ENCODE data around the gene RBP5. TPM values are rescaled to one million over a fixed set of nuclear protein-coding genes. Genes with fewer than 3 reads are reported as not detected.

Gene RBP5
- total and polyA plus RNA-seq, 4 experiments from 2014 or later, result 1.2 to 1.3 TPM; not detected in 2

DNA sequence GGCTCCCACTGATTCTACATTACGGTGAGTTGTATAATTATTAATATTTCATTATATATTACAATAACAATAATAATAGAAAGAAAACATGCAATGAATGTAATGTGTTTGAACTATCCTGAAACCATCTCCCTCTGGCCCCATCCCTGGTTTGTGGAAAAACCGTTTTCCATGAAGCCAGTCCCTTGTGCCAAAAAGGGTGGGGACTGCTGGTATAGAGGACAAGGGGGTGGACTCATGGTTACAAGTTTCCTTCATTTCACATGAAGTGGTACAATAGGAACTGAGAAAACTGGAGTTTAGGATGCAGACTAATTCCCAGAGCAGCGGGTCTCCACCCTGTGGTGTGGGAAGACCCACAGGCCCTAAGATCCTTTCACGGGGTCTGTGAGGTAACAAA lies 16.6 kb downstream of the RBP5 start:
- Mint-ChIP-seq H3K4me1 (peaks cover 9 to 32% (median 26%) of the 10 kb centered on the region in 4 donors), H3K9me3 (no peaks in the 10 kb centered on the region), H3K4me3 (no peak overlapping the region), H3K27ac (no peak overlapping the region), H3K27me3 (no peaks in the 10 kb centered on the region), H3K36me3 (peaks cover 13 to 28% of the 10 kb centered on the region in 2 donors)
- no peaks in the 10 kb centered on the region for H3K36me3 ChIP-seq (ENCODE audit: insufficient read depth, low read length)
- H3K9me3 ChIP-seq (ENCODE audit: control insufficient read depth in 1 of 2, low read length in 2 of 2), result no peaks in the 10 kb centered on the region
- peaks cover 16% of the 10 kb centered on the region for H3K4me1 ChIP-seq (ENCODE audit: insufficient read depth, low read length)
- no peak overlapping the region for H3K27ac ChIP-seq (ENCODE audit: low read depth, low read length)
- POLR2A ChIA-PET (ENCODE audit: partially characterized antibody), result interaction anchor here (2.1 to 4.0 kb wide), 3 partner anchors 165 to 260 kb away, joined by 6 to 26 read pairs (median 8); partner anchors contain the start of genes C12orf57, CDCA3, RNU7-1 and USP5
- intact Hi-C loops (cut with micrococcal nuclease), result no loop called here
- CTCF ChIA-PET (ENCODE audit: partially characterized antibody), result interaction anchor here (1.1 to 8.3 kb wide), 17 partner anchors 9 to 547 kb away, joined by 3 to 130 read pairs (median 6); partner anchors contain the start of genes C12orf57, CDCA3, LPCAT3 and RBP5
- no peak for DNase-seq
- H3K4me3 ChIP-seq (ENCODE audit: low read length in 2 of 2), result no peak overlapping the region
- H3K27me3 ChIP-seq (ENCODE audit: insufficient read depth, low read length), result no peaks in the 10 kb centered on the region

DNA sequence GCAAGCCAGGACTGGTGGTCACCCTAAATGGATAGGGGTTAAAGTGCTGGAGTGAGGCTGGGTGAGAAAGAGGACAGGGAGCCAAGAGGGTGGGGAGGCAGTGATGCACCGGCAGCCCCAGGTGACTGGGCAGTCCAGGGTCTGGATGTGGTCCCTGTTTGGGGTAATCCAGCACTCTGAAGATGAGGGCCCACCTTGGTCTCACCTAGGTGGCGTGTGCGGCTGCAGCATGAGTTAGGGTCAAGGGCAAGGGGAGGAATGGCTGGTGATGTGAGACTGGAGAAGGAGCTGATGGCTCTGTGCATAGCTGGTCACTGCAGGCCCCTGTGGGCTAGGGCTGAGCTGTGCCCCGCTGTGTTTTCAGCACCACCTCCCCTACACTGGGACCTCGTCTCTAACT lies 18.0 kb downstream of the RBP5 start:
- Histone ChIP-seq H3K4me3 (ENCODE audit: low read length in 2 of 2) (no peak overlapping the region), H3K36me3 (ENCODE audit: insufficient read depth, low read length) (no peaks in the 10 kb centered on the region), H3K9me3 (ENCODE audit: control insufficient read depth in 1 of 2, low read length in 2 of 2) (no peaks in the 10 kb centered on the region), H3K4me1 (ENCODE audit: insufficient read depth, low read length) (peaks cover 27% of the 10 kb centered on the region), H3K27me3 (ENCODE audit: insufficient read depth, low read length) (no peaks in the 10 kb centered on the region), H3K27ac (ENCODE audit: low read depth, low read length) (no peak overlapping the region)
- intact Hi-C loops (cut with micrococcal nuclease), result no loop called here
- CTCF ChIA-PET (ENCODE audit: partially characterized antibody), result interaction anchor here (0.9 to 8.3 kb wide), 14 partner anchors 8 to 260 kb away, joined by 3 to 130 read pairs (median 10); partner anchors contain the start of genes C12orf57, CDCA3, LPCAT3 and PHB2
- Mint-ChIP-seq H3K9me3 (peaks cover 0 to 10% (median 7%) of the 10 kb centered on the region in 8 donors), H3K27ac (peak overlapping the region in 3 of 7 donors; percentile 57 to 73 (median 68)), H3K36me3 (peaks cover 16 to 34% of the 10 kb centered on the region in 2 donors), H3K4me1 (peaks cover 18 to 46% (median 36%) of the 10 kb centered on the region in 4 donors), H3K27me3 (no peaks in the 10 kb centered on the region), H3K4me3 (peak overlapping the region in 1 of 8 donors; percentile 25)
- POLR2A ChIA-PET (ENCODE audit: partially characterized antibody), result interaction anchor here (1.5 to 4.4 kb wide), 3 partner anchors 92 to 174 kb away, joined by 7 to 26 read pairs (median 20); partner anchors contain the start of genes C12orf57, LPCAT3 and RNU7-1
- no peak for DNase-seq

DNA sequence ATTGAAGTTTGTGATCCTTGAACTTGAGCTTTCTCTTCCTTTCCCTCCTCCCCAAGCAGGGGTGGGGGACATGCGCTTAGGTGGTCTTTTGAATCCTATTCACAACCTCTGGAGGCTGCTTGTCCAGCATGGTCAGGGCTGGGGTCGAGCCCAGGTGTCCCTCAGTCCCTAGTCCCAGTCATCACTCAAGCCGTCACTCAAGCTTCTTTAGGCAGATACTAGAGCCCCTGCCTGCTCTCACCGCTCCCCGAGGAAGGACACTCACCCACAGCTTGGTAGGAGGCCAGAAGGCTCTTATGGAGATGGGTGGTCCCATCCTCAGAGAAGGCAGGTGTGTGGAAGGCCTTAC lies 19.1 kb downstream of the RBP5 start:
- Histone ChIP-seq H3K36me3 (ENCODE audit: insufficient read depth, low read length) (no peaks in the 10 kb centered on the region), H3K27me3 (ENCODE audit: insufficient read depth, low read length) (no peaks in the 10 kb centered on the region), H3K4me3 (ENCODE audit: low read length in 2 of 2) (peak overlapping the region in 1 of 2 donors; percentile 94), H3K4me1 (ENCODE audit: insufficient read depth, low read length) (peaks cover 33% of the 10 kb centered on the region), H3K9me3 (ENCODE audit: control insufficient read depth in 1 of 2, low read length in 2 of 2) (no peaks in the 10 kb centered on the region), H3K27ac (ENCODE audit: low read depth, low read length) (peak overlapping the region; percentile 74)
- H3K27ac Mint-ChIP-seq, result peak overlapping the region; percentile 79 to 97 (median 87)
- ChIA-PET POLR2A (ENCODE audit: partially characterized antibody) (interaction anchor here (1.0 to 4.4 kb wide), 11 partner anchors 13 to 357 kb away, joined by 3 to 62 read pairs (median 13); partner anchors contain the start of genes C12orf57, ENO2, LPCAT3 and MLF2), CTCF (ENCODE audit: partially characterized antibody) (interaction anchor here (0.6 to 8.3 kb wide), 25 partner anchors 10 to 267 kb away, joined by 3 to 130 read pairs (median 4); partner anchors contain the start of genes C12orf57, C1R, LPCAT3 and PHB2)
- intact Hi-C loops (cut with micrococcal nuclease), result loop anchor here (1.0 to 2.0 kb wide), 3 partner anchors 21 to 165 kb away; partner anchors contain the start of genes C12orf57, CLSTN3 and LPCAT3
- no peak for DNase-seq
- H3K27me3 Mint-ChIP-seq, result no peaks in the 10 kb centered on the region
- peaks cover 0 to 12% (median 10%) of the 10 kb centered on the region in 8 donors for H3K9me3 Mint-ChIP-seq
- peaks cover 20 to 51% (median 39%) of the 10 kb centered on the region in 4 donors for H3K4me1 Mint-ChIP-seq
- H3K36me3 Mint-ChIP-seq, result peaks cover 16 to 31% of the 10 kb centered on the region in 2 donors
- peak overlapping the region; percentile 85 to 96 (median 91) for H3K4me3 Mint-ChIP-seq

DNA sequence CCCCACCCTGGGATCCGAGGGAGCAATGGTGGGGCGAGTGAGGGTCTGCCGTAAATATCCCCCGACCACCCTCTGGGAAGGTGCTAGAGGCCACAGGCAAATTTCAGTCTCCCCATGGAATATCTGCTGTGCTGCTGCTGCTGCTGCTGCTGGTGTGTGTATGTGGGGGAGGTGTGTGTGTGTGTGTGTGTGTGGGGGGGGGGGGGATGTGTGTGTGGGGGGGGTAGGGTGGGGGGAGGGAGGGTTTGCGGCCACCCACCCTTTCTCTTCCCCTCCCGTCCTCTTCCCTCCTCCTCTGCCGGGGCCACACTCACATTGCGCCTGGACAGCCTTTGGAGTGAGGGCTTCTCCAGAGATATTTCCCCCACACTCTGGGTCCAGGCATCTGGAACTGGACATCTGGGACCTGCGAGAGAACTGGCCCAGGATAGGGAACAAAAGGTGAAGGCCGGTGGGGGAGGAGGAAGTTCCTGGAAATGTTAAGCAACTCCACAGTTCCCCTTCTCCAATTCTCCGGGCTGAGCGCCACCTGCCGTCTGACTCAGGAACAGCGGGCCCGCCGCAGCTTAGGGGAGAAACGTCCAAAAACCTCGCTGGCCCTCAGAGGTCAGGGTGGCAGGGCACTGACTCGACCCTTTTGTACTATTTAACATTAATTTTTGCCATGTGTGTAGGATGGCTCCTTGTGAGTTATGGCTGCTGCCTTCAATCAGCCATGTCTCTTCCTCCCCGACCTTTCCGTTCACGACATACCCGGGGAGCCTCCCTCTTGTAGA lies 19.7 kb downstream of the RBP5 start, which contains the start of gene C1RL:
Gene C1RL (minus strand): TSS at position 419 of the 776 bp plus-strand sequence. CDS start 34 bp downstream, at position 385.
- Mint-ChIP-seq H3K4me1 (peaks cover 22 to 53% (median 40%) of the 10 kb centered on the region in 4 donors), H3K27me3 (no peaks in the 10 kb centered on the region), H3K9me3 (peaks cover 0 to 12% (median 10%) of the 10 kb centered on the region in 8 donors), H3K36me3 (peaks cover 17 to 35% of the 10 kb centered on the region in 2 donors), H3K27ac (peak within 1 kb of the TSS; percentile 91 to 97 (median 95)), H3K4me3 (peak within 1 kb of the TSS; percentile 93 to 96 (median 94))
- Histone ChIP-seq H3K9me3 (ENCODE audit: control insufficient read depth in 1 of 2, low read length in 2 of 2) (no peaks in the 10 kb centered on the region), H3K4me1 (ENCODE audit: insufficient read depth, low read length) (peaks cover 38% of the 10 kb centered on the region), H3K27ac (ENCODE audit: low read depth, low read length) (peak within 1 kb of the TSS; percentile 74), H3K36me3 (ENCODE audit: insufficient read depth, low read length) (no peaks in the 10 kb centered on the region), H3K27me3 (ENCODE audit: insufficient read depth, low read length) (no peaks in the 10 kb centered on the region), H3K4me3 (ENCODE audit: low read length in 2 of 2) (peak within 1 kb of the TSS; percentile 54 to 94)
- intact Hi-C loops (cut with micrococcal nuclease), result loop anchor here (1.0 to 2.0 kb wide), 6 partner anchors 22 to 237 kb away; partner anchors contain the start of genes C12orf57, CLSTN3, EMG1 and LPCAT3
- CTCF ChIA-PET (ENCODE audit: partially characterized antibody), result interaction anchor here (0.6 to 8.3 kb wide), 41 partner anchors 10 to 267 kb away, joined by 3 to 130 read pairs (median 4); partner anchors contain the start of genes C12orf57, C1R, LPCAT3 and PEX5
- peak; percentile 63 to 73 (median 69) for DNase-seq
- POLR2A ChIA-PET (ENCODE audit: partially characterized antibody), result interaction anchor here (0.9 to 4.4 kb wide), 31 partner anchors 13 to 420 kb away, joined by 3 to 62 read pairs (median 8); partner anchors contain the start of genes ATN1, C12orf57, C1R and ENO2

DNA sequence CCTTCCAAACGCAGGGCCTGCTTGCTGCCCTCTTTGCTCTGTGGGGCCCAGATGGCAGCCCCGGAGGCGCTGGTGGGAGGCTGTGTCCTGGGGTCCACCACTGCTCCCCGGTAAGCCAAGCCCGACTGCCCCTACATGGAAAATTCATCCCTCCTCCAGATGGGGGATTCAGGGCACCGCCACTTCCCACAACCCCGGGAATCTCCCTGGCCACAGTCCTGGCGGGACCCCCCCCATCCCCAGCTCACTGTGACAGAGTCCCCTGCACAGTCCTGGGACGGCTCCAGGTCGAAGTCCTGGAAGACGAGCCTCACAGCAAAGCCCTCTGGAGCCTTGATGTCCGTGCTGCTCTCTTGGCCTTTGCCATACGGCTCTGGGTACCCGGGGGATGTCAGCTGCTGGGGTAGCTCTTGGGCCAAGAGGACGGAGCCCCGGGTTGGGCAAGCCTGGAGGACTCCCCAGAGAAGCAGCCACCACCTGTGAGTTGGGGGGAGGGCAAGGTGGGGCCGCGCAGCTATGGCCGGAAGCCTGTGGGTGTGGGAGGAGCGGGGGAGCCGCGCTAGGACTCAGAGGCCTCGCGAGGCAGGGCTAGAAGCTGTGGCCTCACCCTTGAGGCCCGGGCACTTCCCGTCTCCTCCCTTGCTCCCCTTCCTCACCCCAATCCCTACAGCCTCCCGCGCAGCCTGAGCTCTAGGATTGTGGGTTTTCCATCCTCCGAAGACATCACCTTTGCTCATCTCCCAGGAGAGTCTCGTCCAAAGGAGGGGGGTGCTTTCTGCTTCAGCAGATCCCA lies 20.5 kb downstream of the RBP5 start:
- no peaks in the 10 kb centered on the region for H3K9me3 ChIP-seq (ENCODE audit: control insufficient read depth in 1 of 2, low read length in 2 of 2)
- Mint-ChIP-seq H3K4me3 (peak overlapping the region; percentile 93 to 96 (median 94)), H3K27me3 (no peaks in the 10 kb centered on the region), H3K36me3 (peaks cover 25 to 40% of the 10 kb centered on the region in 2 donors), H3K27ac (peak overlapping the region; percentile 91 to 97 (median 95)), H3K4me1 (peaks cover 26 to 57% (median 43%) of the 10 kb centered on the region in 4 donors), H3K9me3 (peaks cover 0 to 12% (median 10%) of the 10 kb centered on the region in 8 donors)
- peaks cover 39% of the 10 kb centered on the region for H3K4me1 ChIP-seq (ENCODE audit: insufficient read depth, low read length)
- intact Hi-C loops (cut with micrococcal nuclease), result loop anchor here (1.0 to 2.0 kb wide), 5 partner anchors 23 to 236 kb away; partner anchors contain the start of genes CLSTN3, EMG1, LPCAT3 and PHB2
- peak overlapping the region; percentile 54 to 94 for H3K4me3 ChIP-seq (ENCODE audit: low read length in 2 of 2)
- H3K27ac ChIP-seq (ENCODE audit: low read depth, low read length), result peak overlapping the region; percentile 74
- CTCF ChIA-PET (ENCODE audit: partially characterized antibody), result interaction anchor here (0.8 to 8.3 kb wide), 35 partner anchors 9 to 773 kb away, joined by 3 to 130 read pairs (median 4); partner anchors contain the start of genes C12orf57, C1R, LPCAT3 and PEX5
- H3K36me3 ChIP-seq (ENCODE audit: insufficient read depth, low read length), result no peaks in the 10 kb centered on the region
- H3K27me3 ChIP-seq (ENCODE audit: insufficient read depth, low read length), result no peaks in the 10 kb centered on the region
- POLR2A ChIA-PET (ENCODE audit: partially characterized antibody), result interaction anchor here (0.9 to 4.4 kb wide), 31 partner anchors 9 to 419 kb away, joined by 3 to 62 read pairs (median 8); partner anchors contain the start of genes ATN1, C12orf57, C1R and CDCA3
- DNase-seq, result peak; percentile 64 to 79 (median 68)

DNA sequence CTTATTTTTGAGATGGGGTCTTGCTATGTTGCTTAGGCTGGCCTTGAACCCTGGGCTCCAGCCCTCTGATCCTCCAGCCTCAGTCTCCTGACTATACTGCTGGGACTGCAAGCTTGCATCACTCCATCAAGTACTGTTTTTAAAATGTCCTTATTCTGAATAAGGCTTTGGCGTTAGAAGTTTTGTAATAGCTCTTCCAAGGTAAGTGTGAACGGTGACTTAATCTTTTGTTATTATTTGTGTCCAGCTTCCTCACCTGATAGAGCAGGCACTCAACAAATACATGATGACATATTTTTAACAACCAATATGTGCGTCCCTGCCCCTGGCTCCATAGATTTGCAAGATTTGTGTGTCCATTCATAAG lies 21.1 kb downstream of the RBP5 start:
- Histone ChIP-seq H3K4me1 (ENCODE audit: insufficient read depth, low read length) (peaks cover 39% of the 10 kb centered on the region), H3K27me3 (ENCODE audit: insufficient read depth, low read length) (no peaks in the 10 kb centered on the region), H3K4me3 (ENCODE audit: low read length in 2 of 2) (peak overlapping the region; percentile 54 to 94), H3K27ac (ENCODE audit: low read depth, low read length) (peak overlapping the region; percentile 74), H3K9me3 (ENCODE audit: control insufficient read depth in 1 of 2, low read length in 2 of 2) (no peaks in the 10 kb centered on the region), H3K36me3 (ENCODE audit: insufficient read depth, low read length) (no peaks in the 10 kb centered on the region)
- H3K36me3 Mint-ChIP-seq, result peaks cover 26 to 43% of the 10 kb centered on the region in 2 donors
- POLR2A ChIA-PET (ENCODE audit: partially characterized antibody), result interaction anchor here (1.1 to 4.4 kb wide), 29 partner anchors 8 to 419 kb away, joined by 3 to 62 read pairs (median 9); partner anchors contain the start of genes ATN1, C12orf57, C1R and CDCA3
- CTCF ChIA-PET (ENCODE audit: partially characterized antibody), result interaction anchor here (0.7 to 8.3 kb wide), 31 partner anchors 8 to 772 kb away, joined by 3 to 130 read pairs (median 4); partner anchors contain the start of genes C12orf57, C1R, LPCAT3 and PEX5
- H3K4me3 Mint-ChIP-seq, result peak overlapping the region; percentile 93 to 96 (median 94)
- DNase-seq, result no peak
- intact Hi-C loops (cut with micrococcal nuclease), result loop anchor here (1.0 to 2.0 kb wide), 5 partner anchors 23 to 235 kb away; partner anchors contain the start of genes CLSTN3, EMG1, LPCAT3 and PHB2
- peaks cover 29 to 61% (median 46%) of the 10 kb centered on the region in 4 donors for H3K4me1 Mint-ChIP-seq
- H3K27ac Mint-ChIP-seq, result peak overlapping the region; percentile 91 to 97 (median 95)
- H3K9me3 Mint-ChIP-seq, result peaks cover 0 to 12% (median 10%) of the 10 kb centered on the region in 8 donors
- H3K27me3 Mint-ChIP-seq, result no peaks in the 10 kb centered on the region

Data from CD4-positive, alpha-beta memory T cell (primary cell).